IMR-90 (cell line): Measurements from ENCODE around the gene SORBS1. TPM values are rescaled to one million over a fixed set of nuclear protein-coding genes. Genes with fewer than 3 reads are reported as not detected.

Experiments
- ATAC-seq: fragments of 200-7000 bp; cut with Tn5 transposase; 2 replicates; pipeline ENCODE4 v1.9.1; 2020; ENCODE audit warnings: low read depth, mild to moderate bottlenecking, moderate library complexity
- BruUV-seq: library from RNA; stranded (reverse); fragments of 400-500 nt; replicated peaks from 2 replicates; lab custom pipeline; 2021; lab: Mats Ljungman, UMichigan
- CTCF ChIA-PET: fragments of 300-600 bp; formaldehyde crosslinking; extraction: SDS; loops from one replicate; lab custom pipeline; 2021; ENCODE audit warnings: antibody characterized with exemption; lab: Yijun Ruan, JAX
- POLR2A ChIA-PET: fragments of 300-600 bp; sonication (Branson Sonifier 250); formaldehyde crosslinking; loops from one replicate; lab custom pipeline; 2022; ENCODE audit warnings: antibody characterized with exemption; ENCODE audit not compliant: unreplicated experiment; lab: Charles Lee
- DNase-seq: peaks from one replicate; pipeline ENCODE4 v3.0.0; 2013
- H2AFZ ChIP-seq: replicated peaks from 2 replicates; pipeline ENCODE3; 2013; ENCODE audit warnings: low read length, mild to moderate bottlenecking; ENCODE audit not compliant: poor library complexity
- H2AK5ac ChIP-seq: 2 replicates; pipeline ENCODE4 v1.6.1; 2013; ENCODE audit warnings: low read depth, low read length, inconsistent platforms
- H2AK9ac ChIP-seq: replicated peaks from 2 replicates; pipeline ENCODE3; 2013; ENCODE audit warnings: mild to moderate bottlenecking, low read depth, low read length, moderate library complexity; ENCODE audit not compliant: poor library complexity
- H2BK120ac ChIP-seq: 2 replicates; pipeline ENCODE4 v1.6.1; 2013; ENCODE audit warnings: low read depth, low read length, inconsistent platforms
- H2BK15ac ChIP-seq: 3 replicates; pipeline ENCODE4 v1.6.1; 2013; ENCODE audit warnings: low read depth, low read length, inconsistent platforms
- H2BK20ac ChIP-seq: 2 replicates; pipeline ENCODE4 v1.6.1; 2013; ENCODE audit warnings: low read depth, mild to moderate bottlenecking, inconsistent platforms, low read length, moderate library complexity
- H2BK5ac ChIP-seq: 2 replicates; pipeline ENCODE4 v1.6.1; 2013; ENCODE audit warnings: mild to moderate bottlenecking, low read depth, low read length, inconsistent platforms; ENCODE audit not compliant: poor library complexity, severe bottlenecking
- H3K14ac ChIP-seq: replicated peaks from 2 replicates; pipeline ENCODE4 v1.6.1; 2013; ENCODE audit warnings: low read depth, low read length, inconsistent platforms
- H3K18ac ChIP-seq: 2 replicates; pipeline ENCODE4 v1.6.1; 2013; ENCODE audit warnings: low read depth, low read length, control low read depth
- H3K23ac ChIP-seq: 2 replicates; pipeline ENCODE4 v1.6.1; 2013; ENCODE audit warnings: low read depth, low read length, inconsistent platforms
- H3K27ac ChIP-seq: 2 replicates; pipeline ENCODE4 v1.5.1; 2013; ENCODE audit warnings: mild to moderate bottlenecking, control low read depth, low read length; ENCODE audit not compliant: insufficient read depth
- H3K27me3 ChIP-seq: 2 replicates; pipeline ENCODE4 v1.6.1; 2013; ENCODE audit warnings: low read length; ENCODE audit not compliant: control insufficient read depth, insufficient read depth
- H3K36me3 ChIP-seq: 2 replicates; pipeline ENCODE4 v1.6.1; 2013; ENCODE audit warnings: low read length, mixed read lengths; ENCODE audit not compliant: control insufficient read depth, insufficient read depth
- H3K4ac ChIP-seq: 2 replicates; pipeline ENCODE4 v1.6.1; 2013; ENCODE audit warnings: low read depth, low read length, inconsistent platforms
- H3K4me1 ChIP-seq: 2 replicates; pipeline ENCODE4 v1.6.1; 2013; ENCODE audit warnings: low read length, mixed read lengths; ENCODE audit not compliant: control insufficient read depth, insufficient read depth
- H3K4me2 ChIP-seq: 2 replicates; pipeline ENCODE4 v1.6.1; 2013; ENCODE audit warnings: low read depth, mild to moderate bottlenecking, control low read depth, low read length, moderate library complexity
- H3K4me3 ChIP-seq: 2 replicates; pipeline ENCODE4 v1.5.1; 2013; ENCODE audit warnings: low read depth, mild to moderate bottlenecking, control low read depth, low read length, moderate library complexity; ENCODE audit not compliant: insufficient read depth
- H3K56ac ChIP-seq: 2 replicates; pipeline ENCODE4 v1.6.1; 2013; ENCODE audit warnings: low read length, inconsistent platforms; ENCODE audit not compliant: insufficient read depth; ENCODE audit errors: extremely low read depth
- H3K79me1 ChIP-seq, 2 experiments: 2 replicates each; pipeline ENCODE4 v1.6.1; 2013; ENCODE audit warnings: low read length in 2 of 2, inconsistent platforms in 1 of 2, low read depth in 1 of 2
- H3K9ac ChIP-seq: 2 replicates; pipeline ENCODE4 v1.6.1; 2013; ENCODE audit warnings: low read depth, low read length, control low read depth
- H3K9me1 ChIP-seq: 2 replicates; pipeline ENCODE4 v1.6.1; 2013; ENCODE audit warnings: low read length, inconsistent platforms; ENCODE audit not compliant: insufficient read depth
- H3K9me3 ChIP-seq: 2 replicates; pipeline ENCODE4 v1.6.1; 2013; ENCODE audit warnings: low read length; ENCODE audit not compliant: control insufficient read depth, insufficient read depth
- H4K20me1 ChIP-seq: 2 replicates; pipeline ENCODE4 v1.6.1; 2013; ENCODE audit warnings: low read length, inconsistent platforms; ENCODE audit not compliant: insufficient read depth
- H4K5ac ChIP-seq: 2 replicates; pipeline ENCODE4 v1.6.1; 2013; ENCODE audit warnings: mild to moderate bottlenecking, low read depth, low read length, control low read depth
- H4K8ac ChIP-seq, 2 experiments: 2 replicates each; pipeline ENCODE4 v1.6.1; 2013; ENCODE audit warnings: low read depth in 2 of 2, low read length in 2 of 2, control low read depth in 1 of 2, inconsistent platforms in 1 of 2
- H4K91ac ChIP-seq: 2 replicates; pipeline ENCODE4 v1.6.1; 2013; ENCODE audit warnings: low read depth, low read length, inconsistent platforms; ENCODE audit not compliant: insufficient read depth
- BHLHE40 ChIP-seq: fragments of 150-350 bp; IDR thresholded peaks from 2 replicates; pipeline ENCODE4 v1.6.1; 2016; ENCODE audit warnings: mild to moderate bottlenecking, low read depth, low read length
- CEBPB ChIP-seq: IDR thresholded peaks from 2 replicates; pipeline ENCODE4 v1.6.1; 2012; ENCODE audit warnings: low read depth, low read length, improper control_type of control experiment
- CHD1 ChIP-seq: IDR thresholded peaks from 2 replicates; pipeline ENCODE4 v1.6.1; 2012; ENCODE audit warnings: low read depth, low read length, improper control_type of control experiment
- CTCF ChIP-seq: conservative IDR thresholded peaks from 2 replicates; pipeline ENCODE4 v1.5.1; 2012; ENCODE audit warnings: mild to moderate bottlenecking, low read depth, low read length, improper control_type of control experiment
- ELK1 ChIP-seq: fragments of 150-350 bp; IDR thresholded peaks from 2 replicates; pipeline ENCODE4 v1.6.1; 2016; ENCODE audit warnings: low read depth, mild to moderate bottlenecking, low read length, moderate library complexity, borderline replicate concordance
- FOS ChIP-seq: fragments of 150-350 bp; IDR thresholded peaks from 2 replicates; pipeline ENCODE4 v1.6.1; 2016; ENCODE audit warnings: low read depth, low read length
- MAFK ChIP-seq: IDR thresholded peaks from 2 replicates; pipeline ENCODE4 v1.6.1; 2012; ENCODE audit warnings: low read depth, low read length, improper control_type of control experiment
- MAZ ChIP-seq: IDR thresholded peaks from 2 replicates; pipeline ENCODE4 v1.6.1; 2012; ENCODE audit warnings: low read depth, mild to moderate bottlenecking, low read length, improper control_type of control experiment, moderate library complexity, borderline replicate concordance
- MXI1 ChIP-seq: IDR thresholded peaks from 2 replicates; pipeline ENCODE4 v1.6.1; 2012; ENCODE audit warnings: low read depth, mild to moderate bottlenecking, low read length, moderate library complexity, borderline replicate concordance
- POLR2A ChIP-seq: IDR thresholded peaks from 2 replicates; pipeline ENCODE4 v1.6.1; 2012; ENCODE audit warnings: mild to moderate bottlenecking, low read depth, low read length
- RCOR1 ChIP-seq: IDR thresholded peaks from 2 replicates; pipeline ENCODE4 v1.6.1; 2012; ENCODE audit warnings: mild to moderate bottlenecking, low read length, improper control_type of control experiment; ENCODE audit not compliant: insufficient replicate concordance
- SMC3 ChIP-seq: fragments of 150-350 bp; IDR thresholded peaks from 2 replicates; pipeline ENCODE4 v1.6.1; 2016; ENCODE audit warnings: low read depth, mild to moderate bottlenecking, antibody characterized with exemption, low read length, moderate library complexity
- USF2 ChIP-seq: fragments of 150-350 bp; IDR thresholded peaks from 2 replicates; pipeline ENCODE4 v1.6.1; 2017; ENCODE audit warnings: mild to moderate bottlenecking, antibody characterized with exemption, low read length, low read depth
- WGBS, 2 experiments: methylation state at CpG; one replicate each; pipeline versions ENCODE4 v1.1.5 to v1.1.7; 2013; ENCODE audit warnings: missing lambda C conversion rate in 2 of 2; ENCODE audit not compliant: insufficient read length in 1 of 2; ENCODE audit errors: extremely low coverage in 2 of 2; 5-methylcytosine and 5-hydroxymethylcytosine counted together
- dilution Hi-C: fragments of 300-500 bp; cut with HindIII; formaldehyde crosslinking; loops from one replicate; pipeline ENCODE4 v1.14.3; 2018; ENCODE audit warnings: low sequenced_read_pairs; ENCODE audit not compliant: unreplicated experiment
- in situ Hi-C: fragments of 300-500 bp; cut with MboI; formaldehyde crosslinking; loops from 3 replicates; pipeline ENCODE4 v1.14.3; 2019; ENCODE audit warnings: low sequenced_read_pairs, inconsistent platforms, mixed read lengths
- intact Hi-C: fragments of 100-400 bp; cut with micrococcal nuclease; formaldehyde crosslinking; loops from 2 replicates; pipeline ENCODE4 v1.10.0; 2022
- polyA plus RNA-seq, 3 experiments: library from polyadenylated mRNA; depleted of rRNA; stranded (reverse); fragments of >200 nt; gene quantifications; 2 replicates each; pipeline ENCODE4 v1.2.3, GENCODE V29; 2012; ENCODE audit warnings: low replicate concordance in 1 of 3
- total RNA-seq: library from RNA; depleted of rRNA; stranded (reverse); fragments of >200 nt; gene quantifications from 2 replicates; pipeline ENCODE4 v1.2.3, GENCODE V29; 2012

SORBS1 gene
- total and polyA plus RNA-seq, 2 of the 4 experiments (the other 2 are of a cell fraction): 0.18 to 0.32 TPM

GRCh38 chr10:95524358-95525032 is 36.7 kb downstream of the SORBS1 start:
- WGBS, 2 experiments: 50% methylated on average over 1 of the region's 7 CpGs; no CpG with 5 or more reads in 1 of the 2 experiments
- Histone ChIP-seq H4K20me1 (no peaks in the 10 kb centered on the region), H4K5ac (no peak overlapping the region), H3K27me3 (peaks cover 2% of the 10 kb centered on the region; the same call in 1 of the 2 replicates), H3K14ac (no peak overlapping the region), H3K9ac (no peak overlapping the region), H2AK5ac (no peak overlapping the region), H3K4me1 (no peaks in the 10 kb centered on the region), H3K23ac (no peak overlapping the region), H3K56ac (no peak overlapping the region), H3K27ac (no peak overlapping the region), H2BK15ac (no peak overlapping the region), H3K9me1 (no peaks in the 10 kb centered on the region), H2BK20ac (no peak overlapping the region), H4K91ac (no peak overlapping the region), H2AK9ac (no peak overlapping the region), H2AFZ (no peak overlapping the region), H3K18ac (no peak overlapping the region), H3K36me3 (no peaks in the 10 kb centered on the region), H3K79me1 (no peaks in the 10 kb centered on the region), H3K4ac (no peak overlapping the region), H3K4me3 (no peak overlapping the region), H3K9me3 (no peaks in the 10 kb centered on the region), H4K8ac (no peak overlapping the region), H2BK120ac (no peak overlapping the region), H2BK5ac (no peak overlapping the region), H3K4me2 (no peak overlapping the region)
- ChIA-PET CTCF (no interaction called here), POLR2A (no interaction called here)
- dilution Hi-C loops (no loop called here), in situ Hi-C loops (no loop called here), intact Hi-C loops (no loop called here)
- no peak for TF ChIP-seq USF2
- TF ChIP-seq ELK1: no peak
- TF ChIP-seq POLR2A: no peak
- no peak for TF ChIP-seq SMC3
- no peak for TF ChIP-seq CTCF
- no peak for TF ChIP-seq CHD1
- no peak for TF ChIP-seq FOS
- no peak for TF ChIP-seq MXI1
- no peak for TF ChIP-seq MAFK
- TF ChIP-seq BHLHE40: no peak
- TF ChIP-seq MAZ: no peak
- no peak for TF ChIP-seq CEBPB
- TF ChIP-seq RCOR1: no peak
- ATAC-seq (no peak), DNase-seq (no peak)
- BruUV-seq: no TSS peak
